ENCODE data around the gene CLN5.

Gene CLN5

GRCh38 chr13:77016888-77017623 is 25.2 kb downstream of the CLN5 start:
- DNase-seq (ENCODE audit: low read depth in 2 of 2), result no peak

GRCh38 chr13:77019756-77020155 is 27.9 kb downstream of the CLN5 start:
- DNase-seq (ENCODE audit: low read depth in 2 of 2), result no peak

DNA sequence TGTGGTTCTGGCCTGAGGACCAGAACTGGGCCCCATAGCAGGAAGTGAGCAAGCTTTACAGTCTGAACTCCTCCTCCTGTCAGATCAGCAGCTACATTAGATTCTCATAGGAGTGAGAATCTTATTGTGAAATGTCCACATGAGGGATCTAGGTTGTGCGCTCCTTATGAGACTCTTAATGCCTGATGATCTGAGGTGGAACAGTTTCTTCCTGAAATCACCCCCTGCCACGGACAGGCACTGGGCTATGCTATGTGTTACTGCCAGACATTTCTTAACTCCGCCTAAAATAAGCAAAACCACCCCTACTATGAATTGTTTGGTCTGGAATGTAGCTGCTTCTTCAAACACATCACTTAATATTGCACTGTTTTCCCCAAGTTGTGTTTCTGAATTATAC is 30.5 kb downstream of the CLN5 start:
- no peak for DNase-seq (ENCODE audit: low read depth in 2 of 2)

DNA sequence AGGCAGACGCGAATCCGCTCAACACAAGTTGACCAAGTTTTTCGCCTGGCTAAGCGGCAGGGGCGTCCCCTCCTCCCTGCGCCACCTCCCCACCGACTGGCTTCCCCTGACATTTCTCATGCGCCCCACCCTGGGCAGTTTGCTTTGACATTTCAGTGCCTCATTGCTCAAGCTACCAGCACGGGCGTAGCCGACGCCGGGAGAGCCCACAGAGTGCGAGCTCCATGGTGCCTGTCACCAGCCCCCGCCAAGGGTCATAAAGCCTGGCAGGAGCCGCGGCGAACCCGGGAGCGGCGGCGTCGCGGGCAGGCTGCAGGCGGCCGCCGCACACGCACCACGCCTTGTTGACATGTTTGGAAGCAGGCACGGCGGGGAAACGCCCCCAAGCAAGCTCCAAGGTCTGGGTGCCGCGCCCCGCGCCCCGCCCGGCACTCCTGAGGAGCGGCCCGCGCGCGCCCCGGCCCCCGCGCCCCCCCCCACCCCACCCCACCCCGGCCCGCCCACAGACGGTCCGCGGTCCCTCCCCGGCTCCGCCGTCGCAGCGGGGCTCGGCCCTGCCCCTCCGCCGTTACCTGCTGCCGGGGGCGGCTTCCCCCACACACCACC is 34.5 kb downstream of the CLN5 start:
- DNase-seq (ENCODE audit: low read depth in 2 of 2), result peak; percentile 56

GRCh38 chr13:77026861-77027621 is 35.2 kb downstream of the CLN5 start, which contains the start of gene FBXL3:
FBXL3 (minus strand) TSS chr13:77027159; CDS start chr13:77021860, 5,299 bp downstream.
- peak; percentile 65 to 69 for DNase-seq (ENCODE audit: low read depth in 2 of 2)

- DNase-seq (ENCODE audit: low read depth in 2 of 2), result no peak
These were observed 36.3 kb downstream of the CLN5 start for GRCh38 chr13:77028202-77028601.

DNA sequence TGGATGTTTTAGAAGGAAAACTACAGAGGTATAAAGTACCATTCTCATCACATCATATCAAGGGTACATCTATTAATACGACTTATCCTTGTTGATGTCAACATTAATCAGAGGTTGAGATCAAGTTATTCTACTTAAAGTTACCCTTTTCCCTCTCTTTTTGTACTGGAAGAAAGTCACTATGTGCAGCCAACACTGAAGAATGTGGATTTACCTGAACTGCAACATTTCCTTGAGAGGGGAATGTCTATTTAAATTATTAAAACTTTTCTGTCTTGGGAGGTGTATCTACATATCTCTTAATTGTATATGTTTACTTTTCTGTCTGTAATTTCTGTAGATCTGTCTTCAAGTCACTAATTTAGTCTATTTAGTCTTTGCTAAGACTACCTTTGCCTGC is 37.6 kb downstream of the CLN5 start:
- DNase-seq (ENCODE audit: low read depth in 2 of 2), result no peak

DNA sequence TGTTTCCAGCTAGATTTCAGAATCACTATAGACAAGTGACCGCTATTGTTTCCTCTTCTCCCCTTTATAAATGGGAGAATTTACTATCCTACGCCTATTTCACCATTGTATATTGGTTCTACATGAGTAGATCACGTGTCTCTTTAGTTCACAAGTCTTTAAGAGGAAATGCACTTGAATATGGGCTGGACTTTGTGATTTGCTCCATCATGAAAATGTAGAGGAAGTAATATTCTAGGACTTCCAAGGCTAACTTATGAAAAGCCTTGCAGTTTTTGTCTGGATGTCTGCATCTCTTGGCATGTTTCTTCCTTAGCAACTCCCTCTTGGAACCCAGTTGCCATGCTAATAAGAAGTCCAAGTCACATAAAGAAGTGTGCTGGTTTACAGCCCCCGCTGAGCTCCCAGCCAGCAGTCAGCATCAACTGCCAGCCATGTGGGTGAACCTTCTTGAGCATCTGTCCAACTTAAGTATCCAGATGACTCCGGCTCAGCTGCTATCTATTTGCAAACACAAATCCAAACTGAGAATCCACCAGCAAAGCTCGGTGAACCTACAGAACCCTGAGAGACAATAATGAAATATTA is 39.9 kb downstream of the CLN5 start:
- DNase-seq (ENCODE audit: low read depth in 2 of 2), result no peak

DNA sequence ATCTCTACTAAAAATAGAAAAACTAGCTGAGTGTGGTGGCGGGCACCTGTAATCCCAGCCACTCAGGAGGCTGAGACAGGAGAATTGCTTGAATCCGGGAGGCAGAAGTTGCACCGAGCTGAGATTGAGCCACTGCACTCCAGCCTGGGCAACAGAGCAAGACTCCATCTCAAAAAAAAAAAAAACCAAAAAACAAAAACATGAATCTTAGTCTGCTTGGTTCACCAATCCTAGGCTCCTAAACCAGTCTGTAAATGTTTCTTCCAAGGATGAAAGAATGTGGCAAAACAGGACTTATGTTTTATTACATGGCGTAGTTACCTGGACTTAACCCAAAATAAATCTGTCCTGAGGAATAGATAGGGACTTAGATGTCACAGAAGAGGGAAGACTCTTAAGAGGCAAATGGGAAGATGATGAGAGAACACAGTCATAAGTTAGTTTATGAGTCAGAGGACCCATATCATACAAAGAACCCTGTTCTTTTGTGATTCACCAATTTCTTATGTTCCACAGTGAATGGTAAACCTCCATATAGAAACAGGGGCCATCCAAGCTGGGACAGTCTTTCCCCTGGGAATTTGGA is 41.9 kb downstream of the CLN5 start:
- no peak for DNase-seq (ENCODE audit: low read depth in 2 of 2)

DNA sequence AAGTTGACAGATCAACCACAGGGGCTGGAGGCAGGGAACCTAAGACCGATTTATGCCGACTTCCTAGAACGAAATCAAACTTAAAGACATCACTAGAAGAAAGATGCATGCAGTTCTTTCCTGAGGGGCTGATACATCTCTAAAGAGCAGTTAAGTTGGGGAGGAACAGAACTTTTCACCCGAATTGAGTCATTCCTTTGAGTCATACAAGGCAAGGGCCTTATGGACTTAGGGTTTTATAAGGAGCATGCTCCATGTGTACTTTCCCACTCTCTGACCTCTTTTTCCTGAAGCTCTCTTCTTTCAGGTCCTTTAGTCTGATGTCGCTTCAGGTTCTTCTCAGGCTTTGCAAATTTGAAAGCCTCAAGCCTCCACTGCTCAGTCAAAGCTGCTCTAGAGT is 43.0 kb downstream of the CLN5 start:
- no peak for DNase-seq (ENCODE audit: low read depth in 2 of 2)

DNA sequence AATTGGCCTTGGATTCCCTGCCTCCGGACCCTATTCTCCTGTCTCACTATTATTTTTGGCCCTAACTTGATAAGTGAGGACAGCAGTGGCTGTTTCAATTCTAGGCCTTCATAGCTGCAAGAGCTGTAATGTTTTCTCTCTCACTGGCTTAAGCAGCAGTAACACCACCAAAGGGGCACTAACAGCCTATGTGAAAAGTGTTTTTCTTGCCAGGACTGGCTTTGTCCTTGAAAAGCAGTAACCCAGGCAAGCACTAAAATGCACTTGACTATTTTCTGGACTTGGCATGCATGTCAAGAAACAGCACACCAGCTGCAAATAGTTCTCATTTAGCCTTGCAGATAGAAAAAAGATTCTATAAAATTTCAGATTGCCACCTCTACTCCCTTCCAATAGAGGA is 44.4 kb downstream of the CLN5 start:
- no peak for DNase-seq (ENCODE audit: low read depth in 2 of 2)

GRCh38 chr13:77038907-77039480 is 47.1 kb downstream of the CLN5 start:
- no peak for DNase-seq (ENCODE audit: low read depth in 2 of 2)

DNA sequence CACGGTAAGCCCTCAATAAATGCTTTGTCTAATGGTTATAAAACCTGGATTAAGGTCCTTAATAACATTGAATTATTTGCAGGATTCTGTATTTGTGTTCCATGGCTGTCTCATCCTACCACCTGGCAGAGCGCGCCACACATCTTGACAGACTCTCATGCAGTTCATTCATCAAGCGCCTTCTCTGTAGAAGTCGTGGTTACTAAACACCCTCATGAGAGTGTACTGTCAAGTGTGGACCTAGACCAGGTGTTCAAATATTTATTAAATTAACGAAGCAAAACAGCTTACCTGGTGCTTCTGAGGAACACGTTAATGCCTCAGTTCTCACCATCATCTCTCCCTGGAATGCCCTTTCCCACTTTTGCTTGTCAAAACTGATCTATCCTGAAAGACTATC is 48.2 kb downstream of the CLN5 start:
- DNase-seq (ENCODE audit: low read depth in 2 of 2), result no peak

GRCh38 chr13:77040835-77041234 is 49.0 kb downstream of the CLN5 start:
- no peak for DNase-seq (ENCODE audit: low read depth in 2 of 2)

DNA sequence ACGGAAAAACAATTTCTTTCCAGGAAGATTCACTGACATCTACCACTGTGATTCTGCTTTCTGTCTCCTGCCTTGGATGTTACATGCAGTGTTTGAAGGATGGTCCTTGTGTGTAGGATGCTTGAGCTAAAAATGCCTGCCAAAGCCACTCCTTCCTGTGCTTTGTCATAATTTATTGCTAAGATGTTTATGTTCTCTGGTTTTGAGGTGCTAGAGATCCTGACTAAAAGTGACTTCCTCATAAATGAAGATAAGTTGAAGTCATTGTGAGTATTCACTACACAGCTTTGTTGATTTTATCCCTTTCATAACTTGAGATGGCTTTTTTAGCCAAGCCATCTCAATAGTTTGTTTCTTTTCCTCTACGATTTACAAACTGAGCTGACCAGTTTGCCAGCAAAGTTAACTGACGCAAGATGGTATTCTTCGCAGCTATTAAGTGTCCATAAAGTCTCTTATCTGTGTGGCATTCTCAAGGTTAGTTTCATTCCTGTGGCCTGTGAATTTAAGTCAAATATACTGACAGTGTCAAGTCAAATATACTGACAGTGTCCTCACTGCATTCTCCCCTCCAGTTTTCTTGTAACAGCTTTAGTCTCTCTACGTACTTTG is 50.8 kb downstream of the CLN5 start:
- DNase-seq (ENCODE audit: low read depth in 2 of 2), result no peak

DNA sequence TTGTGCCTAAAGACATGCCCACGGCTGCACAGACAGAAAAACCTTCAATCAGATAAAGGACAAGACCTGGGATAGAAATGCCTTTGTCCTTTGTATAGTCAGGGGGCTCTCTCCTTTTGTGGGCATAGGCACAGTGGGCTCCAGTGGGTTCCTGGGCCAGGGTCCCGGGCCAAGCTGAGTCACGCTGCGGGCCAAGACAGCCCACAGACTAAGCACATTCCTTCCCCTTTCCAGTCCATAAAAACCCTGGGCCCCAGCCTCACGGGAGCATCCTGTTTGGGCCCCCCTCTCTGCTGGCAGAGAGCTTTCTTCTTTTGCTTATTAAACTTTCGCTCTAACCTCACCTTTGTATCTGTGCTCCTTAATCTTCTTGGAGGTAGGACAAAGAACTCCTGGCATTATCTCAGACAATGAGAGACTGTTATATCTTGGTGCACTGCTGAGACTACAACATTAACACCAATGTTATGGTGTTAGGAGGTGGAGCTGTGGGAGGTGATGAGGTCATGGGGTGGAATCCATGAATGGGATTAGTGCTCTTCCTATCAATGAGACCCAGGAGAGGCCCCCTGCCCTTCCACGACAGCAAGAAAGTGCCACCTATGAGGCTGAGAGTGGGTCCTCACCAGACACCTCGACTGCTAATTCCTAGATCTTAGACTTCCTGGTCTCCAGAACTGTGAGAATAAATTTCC is 55.9 kb downstream of the CLN5 start:
- DNase-seq (ENCODE audit: low read depth in 2 of 2), result no peak

DNA sequence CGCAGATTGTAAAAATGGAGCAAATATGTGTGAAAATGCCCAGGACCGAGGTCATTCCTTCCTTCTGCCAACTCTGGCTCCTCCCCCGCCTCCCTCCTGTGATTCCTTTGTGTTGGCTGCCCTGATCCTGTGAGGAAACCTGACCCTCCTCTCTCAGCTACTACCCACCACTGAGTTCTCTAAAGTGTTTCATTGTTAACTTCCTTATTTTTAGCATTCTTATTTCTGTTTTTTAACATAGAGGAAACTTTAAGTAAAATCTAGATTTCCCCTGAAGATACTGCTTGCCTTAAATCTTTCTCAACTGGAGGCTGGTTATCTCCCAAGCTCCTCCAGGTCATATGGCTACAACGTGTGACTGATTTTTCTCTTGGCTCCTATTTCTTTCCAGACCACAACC is 56.8 kb downstream of the CLN5 start:
- DNase-seq (ENCODE audit: low read depth in 2 of 2), result no peak

DNA sequence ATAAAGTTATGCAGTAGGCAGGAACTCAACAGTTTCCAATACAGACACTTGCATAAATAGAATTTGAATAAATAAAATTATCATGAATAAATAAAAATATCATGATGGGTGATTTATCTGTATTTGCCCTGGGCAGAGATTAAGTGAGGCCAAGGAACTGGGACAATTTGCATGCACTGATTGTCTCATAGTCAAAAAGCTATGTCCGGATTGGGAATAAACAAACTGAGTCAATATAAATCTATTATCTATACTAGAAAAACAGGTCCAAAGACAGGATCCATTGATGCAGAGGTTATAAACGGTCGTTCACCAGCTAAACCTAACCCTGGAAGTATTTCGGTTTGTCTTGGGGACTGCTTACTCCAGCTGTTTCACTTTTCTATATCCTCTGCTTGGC is 61.3 kb downstream of the CLN5 start:
- DNase-seq (ENCODE audit: low read depth in 2 of 2), result no peak
